Osteoblast (primary cell): ENCODE measurements around the gene PDGFA. TPM values are rescaled to one million over a fixed set of nuclear protein-coding genes. Genes with fewer than 3 reads are reported as not detected.

Experiments used
- DNase-seq: peaks from one replicate; pipeline ENCODE4 v3.0.0; 2011; ENCODE audit warnings: low spot score, mixed read lengths; ENCODE audit not compliant: insufficient read length; ENCODE audit errors: missing footprints
- H2AFZ ChIP-seq: 2 replicates; pipeline ENCODE4 v1.6.0; 2011; ENCODE audit warnings: mild to moderate bottlenecking, low read length
- H3K27ac ChIP-seq: 2 replicates; pipeline ENCODE4 v1.5.1; 2011; ENCODE audit warnings: mild to moderate bottlenecking, low read depth, low read length, moderate library complexity
- H3K27me3 ChIP-seq: 2 replicates; pipeline ENCODE4 v1.6.0; 2012; ENCODE audit warnings: mild to moderate bottlenecking, control low read depth, inconsistent platforms, low read length, moderate library complexity; ENCODE audit not compliant: insufficient read depth
- H3K36me3 ChIP-seq: 2 replicates; pipeline ENCODE4 v1.5.1; 2011; ENCODE audit warnings: mild to moderate bottlenecking, low read length, control low read depth, moderate library complexity; ENCODE audit not compliant: insufficient read depth
- H3K4me1 ChIP-seq: 2 replicates; pipeline ENCODE4 v1.5.1; 2011; ENCODE audit warnings: mild to moderate bottlenecking, low read length, control low read depth, moderate library complexity; ENCODE audit not compliant: insufficient read depth
- H3K4me2 ChIP-seq: 2 replicates; pipeline ENCODE4 v1.6.0; 2011; ENCODE audit warnings: mild to moderate bottlenecking, low read length; ENCODE audit not compliant: insufficient read depth
- H3K4me3 ChIP-seq: fragments of 200-600 bp; sonication (generic); 3 replicates; pipeline ENCODE4 v1.5.1; 2012; ENCODE audit warnings: mild to moderate bottlenecking, low read length, inconsistent platforms; ENCODE audit not compliant: insufficient read depth
- H3K79me2 ChIP-seq: 2 replicates; pipeline ENCODE4 v1.6.0; 2012; ENCODE audit warnings: mild to moderate bottlenecking, low read length, control low read depth, inconsistent platforms; ENCODE audit not compliant: insufficient read depth
- H3K9me3 ChIP-seq: 2 replicates; pipeline ENCODE4 v1.5.1; 2011; ENCODE audit warnings: low read depth, low read length, control low read depth
- H4K20me1 ChIP-seq: 2 replicates; pipeline ENCODE4 v1.6.0; 2012; ENCODE audit warnings: mild to moderate bottlenecking, low read length, control low read depth; ENCODE audit not compliant: insufficient read depth
- CTCF ChIP-seq: IDR thresholded peaks from 2 replicates; pipeline ENCODE4 v1.5.1; 2011; ENCODE audit warnings: mild to moderate bottlenecking, low read depth, low read length, moderate library complexity; ENCODE audit errors: extremely low read depth
- total RNA-seq: library from RNA; depleted of rRNA; stranded (reverse); fragments of >200 nt; gene quantifications from 2 replicates; pipeline ENCODE4 v1.2.3, GENCODE V29; 2012

The PDGFA gene
- total RNA-seq, 1 donor = 32.6 TPM

- H2AFZ ChIP-seq = no peak overlapping the region
These were observed 12.6 kb downstream of the PDGFA start for GRCh38 chr7:506921-507622.

GRCh38 chr7:506391-506831, 13.2 kb downstream of the PDGFA start:
- peaks cover 62% of the 10 kb centered on the region for H3K36me3 ChIP-seq
- no peaks in the 10 kb centered on the region for H3K4me1 ChIP-seq
- H3K27ac ChIP-seq = no peak overlapping the region
- no peaks in the 10 kb centered on the region for H3K9me3 ChIP-seq
- H3K4me2 ChIP-seq = no peak overlapping the region
- H3K27me3 ChIP-seq = no peaks in the 10 kb centered on the region
- DNase-seq = no peak
- no peak overlapping the region for H2AFZ ChIP-seq
- peaks cover 73% of the 10 kb centered on the region for H3K79me2 ChIP-seq
- no peak for TF ChIP-seq CTCF
- peaks cover 18% of the 10 kb centered on the region for H4K20me1 ChIP-seq
- no peak overlapping the region for H3K4me3 ChIP-seq

More at GRCh38 chr7:506921-507622, 12.6 kb downstream of the PDGFA start:
- no peaks in the 10 kb centered on the region for H3K9me3 ChIP-seq
- peaks cover 18% of the 10 kb centered on the region for H4K20me1 ChIP-seq
- H3K27me3 ChIP-seq = no peaks in the 10 kb centered on the region
- H3K4me1 ChIP-seq = no peaks in the 10 kb centered on the region
- peaks cover 62% of the 10 kb centered on the region for H3K36me3 ChIP-seq
- no peak overlapping the region for H3K27ac ChIP-seq
- no peak overlapping the region for H3K4me2 ChIP-seq
- DNase-seq = no peak
- TF ChIP-seq CTCF = no peak
- no peak overlapping the region for H3K4me3 ChIP-seq
- peaks cover 78% of the 10 kb centered on the region for H3K79me2 ChIP-seq

- Histone ChIP-seq H3K79me2 (peaks cover 74% of the 10 kb centered on the region), H4K20me1 (peaks cover 18% of the 10 kb centered on the region)
These were observed 14.5 kb downstream of the PDGFA start for GRCh38 chr7:505171-505570.

More at GRCh38 chr7:505171-505570, 14.5 kb downstream of the PDGFA start:
- H3K27me3 ChIP-seq = no peaks in the 10 kb centered on the region
- no peak overlapping the region for H3K27ac ChIP-seq
- H3K4me3 ChIP-seq = no peak overlapping the region
- no peak overlapping the region for H3K4me2 ChIP-seq
- H2AFZ ChIP-seq = no peak overlapping the region
- no peaks in the 10 kb centered on the region for H3K4me1 ChIP-seq
- peaks cover 73% of the 10 kb centered on the region for H3K36me3 ChIP-seq
- DNase-seq = no peak
- no peak for TF ChIP-seq CTCF
- H3K9me3 ChIP-seq = no peaks in the 10 kb centered on the region
